DMS 273 (cell line): ENCODE data around the gene CRB3.

ENCODE experiments used
- DNase-seq: peaks from one replicate; lab custom pipeline; 2025; ENCODE audit not compliant: unreplicated experiment; lab: John Stamatoyannopoulos, UW

CRB3 gene

DNA sequence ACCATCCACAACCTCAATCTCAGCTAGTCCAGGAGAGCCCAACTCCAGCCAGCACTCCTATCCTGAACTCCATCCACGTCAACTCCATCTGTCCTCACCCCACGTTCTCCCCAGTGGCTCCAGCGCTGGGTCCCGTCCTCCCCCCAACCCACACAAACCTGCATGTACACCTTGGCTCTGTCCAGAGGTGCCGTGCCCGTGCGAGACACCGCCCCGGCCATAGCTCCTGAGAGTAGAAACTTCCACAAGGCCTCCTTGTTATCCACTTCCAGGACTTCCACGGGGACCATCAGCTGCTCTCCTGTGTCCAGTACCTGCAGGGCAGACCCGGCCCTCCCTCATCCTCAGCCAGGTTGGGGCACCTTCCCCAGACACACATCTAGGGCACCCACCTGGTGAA is 32.2 kb upstream of the CRB3 start:
- no peak for DNase-seq

DNA sequence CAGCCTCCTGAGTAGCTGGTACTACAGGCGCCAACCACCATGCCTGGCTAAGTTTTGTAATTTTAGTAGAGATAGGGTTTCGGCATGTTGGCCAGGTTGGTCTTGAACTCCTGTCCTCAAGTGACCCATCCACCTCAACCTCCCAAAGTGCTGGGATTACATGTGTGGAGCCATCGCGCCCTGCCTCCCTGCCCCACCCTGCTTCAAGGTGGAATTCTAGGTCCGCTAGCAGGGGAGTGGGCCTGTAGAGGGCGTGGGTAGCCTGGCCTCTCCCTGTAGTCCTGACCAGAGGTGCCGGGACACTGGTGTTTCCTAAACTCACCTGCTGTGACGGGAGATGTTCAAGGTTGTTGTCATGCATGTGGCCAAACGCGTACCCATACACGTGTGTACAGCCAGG is 30.9 kb upstream of the CRB3 start:
- no peak for DNase-seq

- DNase-seq: no peak
Measured at GRCh38 chr19:6433663-6434062, 30.4 kb upstream of the CRB3 start, which contains the start of gene SLC25A41. SLC25A41 (minus strand) TSS chr19:6433763; CDS start chr19:6433693, 70 bp downstream.

GRCh38 chr19:6439743-6440142 is 24.3 kb upstream of the CRB3 start:
- DNase-seq: no peak

GRCh38 chr19:6440905-6441304 is 23.2 kb upstream of the CRB3 start:
- no peak for DNase-seq

GRCh38 chr19:6442087-6442688 is 21.9 kb upstream of the CRB3 start:
- no peak for DNase-seq

GRCh38 chr19:6443986-6444385 is 20.1 kb upstream of the CRB3 start:
- no peak for DNase-seq

GRCh38 chr19:6446452-6446851 is 17.6 kb upstream of the CRB3 start:
- no peak for DNase-seq

DNA sequence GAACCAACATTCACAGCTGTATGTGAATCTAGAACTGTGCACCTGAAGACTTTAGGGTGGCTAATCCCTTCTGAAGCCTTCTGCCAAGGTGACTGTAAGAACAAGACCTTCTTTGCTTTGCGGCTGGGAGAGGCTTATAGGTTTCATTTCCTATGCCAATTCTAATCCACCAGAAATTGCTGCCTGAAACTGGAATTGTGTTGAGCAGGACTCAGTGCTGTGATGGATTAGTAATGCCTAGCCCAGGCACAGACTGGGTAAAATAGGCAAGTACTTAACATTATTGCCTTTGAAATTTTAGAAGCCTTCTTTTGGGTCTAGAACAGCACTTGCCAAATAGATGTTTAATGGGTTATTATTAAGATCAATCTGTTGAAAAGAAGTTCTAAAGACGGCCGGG is 16.0 kb upstream of the CRB3 start:
- no peak for DNase-seq

DNA sequence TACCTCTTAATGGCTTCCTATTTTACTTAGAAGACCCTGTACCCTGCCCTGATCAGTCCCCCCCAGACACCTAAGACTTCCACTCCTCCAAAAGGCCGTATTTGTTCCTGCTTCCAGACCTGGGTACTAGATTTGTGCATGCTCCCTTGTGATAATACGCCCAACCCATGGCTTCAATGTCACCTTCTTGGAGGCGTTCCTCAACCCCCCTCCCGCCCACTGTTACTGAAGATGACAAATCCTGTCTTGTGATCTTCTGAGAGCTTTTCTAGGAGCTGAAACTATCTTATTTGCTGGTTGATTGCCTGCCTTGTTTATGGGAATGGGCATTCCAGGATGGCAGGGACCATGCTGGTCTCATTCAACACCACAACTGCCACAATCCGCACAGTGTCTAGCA is 13.9 kb upstream of the CRB3 start:
- no peak for DNase-seq

- DNase-seq: no peak
Measured at GRCh38 chr19:6451583-6452222, 12.4 kb upstream of the CRB3 start.

DNA sequence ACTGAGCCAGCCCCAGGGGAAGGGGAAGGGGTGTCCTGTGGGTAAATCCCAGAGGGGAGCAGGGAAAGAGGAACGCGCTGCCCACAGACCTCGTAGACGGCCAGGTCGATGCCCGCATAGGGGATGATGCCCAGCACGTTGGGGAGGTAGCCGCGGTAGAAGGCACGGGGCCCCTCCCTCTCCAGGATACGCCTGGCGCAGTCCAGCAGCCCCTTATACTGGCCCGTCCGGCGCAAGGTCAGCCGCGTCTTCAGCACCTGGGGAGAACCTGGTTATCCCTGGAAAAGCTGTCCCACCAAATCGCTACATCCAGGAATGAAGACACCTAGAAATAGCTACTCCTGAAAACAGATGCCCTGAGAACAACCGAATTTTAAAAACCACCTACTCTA is 11.9 kb upstream of the CRB3 start:
- no peak for DNase-seq

- no peak for DNase-seq
Measured at GRCh38 chr19:6452899-6453298, 11.2 kb upstream of the CRB3 start.

GRCh38 chr19:6453951-6454565 is 10.0 kb upstream of the CRB3 start:
- no peak for DNase-seq

GRCh38 chr19:6455924-6456323 is 8.1 kb upstream of the CRB3 start:
- DNase-seq: no peak

DNA sequence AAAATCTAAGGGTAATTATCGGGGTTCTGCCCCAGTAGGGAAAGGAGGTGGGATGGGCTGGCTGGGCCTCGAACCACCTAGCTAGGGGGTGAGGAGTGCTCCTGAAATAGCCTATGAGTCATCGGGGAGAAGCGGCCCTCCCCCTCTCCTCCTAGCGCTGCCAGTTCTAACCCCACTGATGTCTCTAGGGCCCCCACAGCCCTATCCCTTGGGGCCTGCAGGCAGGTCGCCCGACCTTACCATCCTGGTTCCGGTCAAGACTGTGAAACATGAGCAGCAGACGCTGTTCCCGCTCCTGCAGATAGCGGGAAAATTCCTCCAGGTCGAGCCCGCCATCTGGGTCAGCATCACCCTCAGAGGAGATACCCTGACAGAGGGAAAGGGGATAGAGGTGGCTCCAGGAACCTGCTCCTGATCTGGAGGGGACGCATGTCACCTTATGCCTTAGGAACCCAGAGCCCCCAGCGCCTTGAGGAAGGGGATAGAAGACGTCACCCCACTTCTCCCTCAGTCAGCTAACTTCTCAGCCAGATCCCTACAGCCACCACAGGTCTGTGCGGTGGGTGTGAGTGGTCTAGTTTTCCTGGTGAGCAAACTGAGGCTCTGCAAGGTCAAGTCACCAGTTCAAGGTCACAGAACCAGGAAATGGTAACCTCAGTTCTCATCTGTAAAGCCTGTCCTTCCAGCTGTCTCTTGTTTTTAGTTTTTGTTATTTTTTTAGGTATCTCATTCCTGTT is 5.9 kb upstream of the CRB3 start:
- DNase-seq: no peak

DNA sequence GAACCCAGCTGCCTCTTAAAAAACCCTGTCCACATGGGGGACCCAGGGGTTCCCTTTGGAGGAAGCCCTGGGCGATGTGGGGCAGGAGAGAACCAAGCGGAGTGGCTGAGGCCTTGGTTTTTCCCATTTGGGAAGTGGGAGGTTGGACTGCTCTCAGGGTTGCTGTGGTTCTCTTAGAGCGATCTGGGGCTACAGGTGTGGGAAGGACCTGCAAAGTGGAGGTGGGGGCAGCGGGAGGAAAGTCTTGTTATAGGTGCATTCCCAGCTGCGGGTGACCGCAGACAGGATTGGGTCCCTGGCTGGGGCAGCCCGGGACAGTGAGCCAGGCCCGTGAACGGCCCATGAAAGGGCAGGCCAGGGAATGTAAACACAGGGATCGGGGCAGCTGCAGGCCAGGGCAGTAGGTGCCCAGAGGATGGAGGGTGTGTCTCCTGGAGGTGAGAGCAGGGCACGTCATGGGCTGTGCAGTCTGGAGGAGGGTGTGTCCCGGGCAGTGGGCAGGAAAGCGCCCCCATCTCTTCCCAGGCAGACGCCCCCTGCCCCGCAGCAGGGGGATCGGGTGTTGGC is 5.3 kb upstream of the CRB3 start:
- DNase-seq: no peak

DNA sequence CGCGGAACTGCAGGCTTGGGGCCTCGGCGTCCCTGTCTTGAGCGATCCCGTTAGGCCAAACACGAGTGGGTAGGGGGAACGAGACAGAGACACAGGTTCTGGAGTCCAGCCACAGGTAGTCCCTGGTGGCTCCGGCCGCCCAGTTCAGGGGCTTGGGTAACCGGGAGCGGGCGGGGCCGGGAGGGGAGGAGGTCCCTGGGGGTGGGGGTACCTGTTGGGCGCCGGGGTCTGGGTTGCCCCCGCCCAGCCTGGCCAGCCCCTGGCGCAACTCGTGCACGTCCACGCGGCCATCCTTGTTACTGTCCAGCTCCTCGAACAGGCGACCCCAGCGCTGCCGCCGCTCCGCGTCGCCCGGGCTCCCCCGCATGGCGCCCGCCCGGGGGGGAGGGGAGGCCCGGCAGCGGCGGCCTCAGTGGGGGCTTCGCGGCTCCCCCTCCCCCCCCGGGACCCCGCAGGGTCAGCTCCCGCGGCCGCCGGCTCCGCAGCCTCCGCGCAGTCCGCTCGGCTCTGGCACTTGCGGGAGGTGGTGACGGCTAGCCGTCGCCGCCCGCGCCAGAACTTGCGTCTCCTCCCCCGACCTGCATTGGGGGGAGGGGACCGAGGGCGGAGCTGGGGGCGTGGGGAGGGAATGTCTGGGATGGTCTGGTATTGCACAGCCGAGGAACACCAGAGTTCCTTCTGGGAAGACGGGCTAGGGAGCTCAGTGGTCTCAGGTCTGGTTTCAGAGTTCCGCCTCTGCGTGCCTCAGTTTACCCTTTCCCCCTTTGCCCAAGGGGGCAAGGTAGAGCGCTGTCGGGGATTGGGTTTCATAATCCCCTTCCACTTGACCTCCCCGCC is 4.6 kb upstream of the CRB3 start, which contains the start of gene SLC25A23:
TSS of gene SLC25A23 (minus strand) at position 531 of the 837 bp plus-strand sequence. CDS start at position 367, 164 bp downstream.
- peak; percentile 86 for DNase-seq

DNA sequence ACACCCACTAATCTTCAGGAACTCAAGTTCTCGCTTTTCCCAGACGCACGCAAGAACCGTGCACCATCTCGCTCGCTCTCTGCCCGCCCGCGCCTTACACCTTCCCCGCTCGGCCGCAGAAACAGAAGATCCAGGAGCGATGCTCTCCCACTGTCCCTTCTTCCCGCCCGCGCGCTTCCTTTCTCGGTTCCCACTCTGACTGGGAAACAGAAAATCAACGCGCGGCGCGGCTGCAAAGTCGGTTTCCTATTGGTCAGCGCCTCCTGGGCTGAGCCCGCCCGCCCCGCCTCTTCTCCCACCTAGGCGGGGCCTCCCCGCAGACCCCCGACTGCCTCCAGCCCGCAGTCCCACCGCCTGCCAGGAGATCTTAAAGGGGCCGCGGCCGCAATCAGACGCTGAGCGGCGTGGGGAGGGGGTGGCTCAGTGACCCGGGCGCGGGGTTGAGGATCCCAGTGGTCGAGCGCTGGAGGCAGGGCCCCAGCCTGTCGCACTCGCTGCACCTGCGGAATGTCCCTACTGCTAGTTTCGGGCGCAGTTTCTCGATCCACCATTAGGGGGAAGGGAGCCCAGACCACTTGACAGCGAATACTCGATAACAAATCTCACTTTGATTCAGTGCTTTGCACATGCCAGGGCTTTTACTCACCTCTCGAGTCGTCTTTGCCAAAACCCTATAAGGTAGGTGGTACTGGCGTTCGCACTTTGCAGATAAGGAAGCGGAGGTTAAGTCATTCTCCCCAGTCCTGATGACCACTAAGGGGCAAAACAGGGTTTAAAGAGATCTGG is 3.8 kb upstream of the CRB3 start:
- peak; percentile 100 for DNase-seq

DNA sequence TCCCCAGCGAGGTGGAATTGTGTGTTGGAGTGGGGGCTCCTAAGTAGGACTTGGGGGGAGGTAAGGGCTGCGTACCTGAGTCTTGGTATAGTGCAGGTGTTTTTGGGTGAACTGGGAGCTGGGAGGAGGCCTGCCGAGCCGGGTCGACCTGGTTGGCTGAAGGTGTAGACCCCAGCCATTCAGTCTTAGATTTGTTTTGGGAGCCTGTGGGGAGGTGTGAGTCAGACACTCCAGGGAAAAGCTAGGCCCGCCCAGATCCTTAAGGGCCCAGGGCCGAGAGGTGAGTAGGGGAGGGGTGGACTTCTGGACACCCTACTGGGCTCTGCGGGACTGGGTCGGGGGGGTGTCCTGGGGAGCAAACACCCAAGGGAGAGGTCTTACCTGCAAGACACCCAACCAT is 935 bp downstream of the CRB3 start:
- DNase-seq: no peak
